D721Med (cell line): ENCODE data around the gene SP4.

Experiments used
- DNase-seq: peaks from one replicate; pipeline ENCODE4 v3.0.0; 2011; ENCODE audit warnings: low spot score; ENCODE audit not compliant: insufficient read length
- FAIRE-seq: peaks from 2 replicates; lab custom pipeline; 2011; peaks lifted over from hg19 to GRCh38; lab: Jason Lieb, UNC
- TF ChIP-seq, protein P1 (sequence below): IDR thresholded peaks from 2 replicates; pipeline ENCODE4 v1.5.1; 2012; ENCODE audit warnings: mild to moderate bottlenecking, control low read depth; ENCODE audit not compliant: insufficient read depth; ENCODE audit errors: missing control alignments

Gene SP4

DNA sequence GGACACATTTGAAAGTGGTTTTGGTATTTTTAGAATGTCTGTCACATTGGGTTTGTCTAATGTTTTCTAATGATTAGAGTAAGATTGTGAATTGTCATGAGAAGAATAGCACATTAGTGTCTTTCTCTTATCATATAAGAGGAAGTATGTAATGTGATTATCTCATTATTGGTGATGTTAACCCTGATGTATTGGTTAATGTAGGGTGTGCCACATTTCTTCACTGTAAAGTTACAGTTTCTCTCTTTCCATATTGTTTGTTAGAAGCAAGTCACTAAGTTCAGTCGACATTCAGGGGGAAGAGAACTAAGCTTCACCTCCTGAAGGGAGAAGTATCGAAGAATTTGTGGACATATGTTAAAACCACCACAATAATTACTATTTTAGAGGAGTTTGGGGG lies 58.6 kb downstream of the SP4 start:
- TF ChIP-seq, protein P1, sequence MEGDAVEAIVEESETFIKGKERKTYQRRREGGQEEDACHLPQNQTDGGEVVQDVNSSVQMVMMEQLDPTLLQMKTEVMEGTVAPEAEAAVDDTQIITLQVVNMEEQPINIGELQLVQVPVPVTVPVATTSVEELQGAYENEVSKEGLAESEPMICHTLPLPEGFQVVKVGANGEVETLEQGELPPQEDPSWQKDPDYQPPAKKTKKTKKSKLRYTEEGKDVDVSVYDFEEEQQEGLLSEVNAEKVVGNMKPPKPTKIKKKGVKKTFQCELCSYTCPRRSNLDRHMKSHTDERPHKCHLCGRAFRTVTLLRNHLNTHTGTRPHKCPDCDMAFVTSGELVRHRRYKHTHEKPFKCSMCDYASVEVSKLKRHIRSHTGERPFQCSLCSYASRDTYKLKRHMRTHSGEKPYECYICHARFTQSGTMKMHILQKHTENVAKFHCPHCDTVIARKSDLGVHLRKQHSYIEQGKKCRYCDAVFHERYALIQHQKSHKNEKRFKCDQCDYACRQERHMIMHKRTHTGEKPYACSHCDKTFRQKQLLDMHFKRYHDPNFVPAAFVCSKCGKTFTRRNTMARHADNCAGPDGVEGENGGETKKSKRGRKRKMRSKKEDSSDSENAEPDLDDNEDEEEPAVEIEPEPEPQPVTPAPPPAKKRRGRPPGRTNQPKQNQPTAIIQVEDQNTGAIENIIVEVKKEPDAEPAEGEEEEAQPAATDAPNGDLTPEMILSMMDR, result no peak
- DNase-seq, result no peak
- FAIRE-seq, result no peak

DNA sequence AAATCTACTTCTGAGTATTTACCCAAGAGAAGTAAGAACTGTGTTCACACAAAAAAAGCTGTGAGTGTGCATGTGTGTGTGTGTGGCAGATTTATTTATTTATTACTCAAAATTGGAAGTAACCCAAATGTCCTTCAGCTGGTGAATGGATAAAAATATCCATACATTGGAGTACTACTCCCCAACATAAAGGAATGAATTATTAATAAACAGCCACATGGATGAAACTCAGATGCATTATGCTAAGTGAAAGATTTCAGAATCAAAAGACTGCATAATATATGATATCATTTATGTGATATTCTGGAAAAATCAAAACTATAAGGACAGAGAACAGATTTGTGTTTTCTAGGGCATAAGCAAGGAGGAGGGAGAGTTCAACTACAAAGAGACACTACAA lies 67.8 kb downstream of the SP4 start:
- FAIRE-seq (no peak), DNase-seq (no peak)
- TF ChIP-seq, protein P1, result no peak

DNA sequence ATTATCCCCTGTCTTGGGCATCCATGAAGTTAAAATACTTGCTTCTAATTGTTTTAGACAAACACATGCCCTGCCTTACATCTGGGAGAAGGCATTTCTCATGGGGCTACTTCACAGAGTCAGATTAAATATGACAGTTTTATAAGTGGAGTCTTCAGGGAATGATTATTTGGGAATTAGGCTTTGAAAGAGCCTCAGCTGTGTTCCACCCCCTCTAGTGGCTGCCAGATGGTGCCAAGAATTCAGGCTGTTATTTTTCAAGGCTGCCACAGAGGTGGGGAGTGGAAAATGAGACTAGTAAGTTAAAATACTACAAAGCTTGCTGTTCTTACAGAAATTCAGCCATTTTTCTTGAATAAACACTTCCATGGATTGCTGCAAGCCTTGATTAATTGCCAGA lies 69.2 kb downstream of the SP4 start:
- TF ChIP-seq, protein P1, result no peak
- DNase-seq, result no peak
- FAIRE-seq, result no peak

DNA sequence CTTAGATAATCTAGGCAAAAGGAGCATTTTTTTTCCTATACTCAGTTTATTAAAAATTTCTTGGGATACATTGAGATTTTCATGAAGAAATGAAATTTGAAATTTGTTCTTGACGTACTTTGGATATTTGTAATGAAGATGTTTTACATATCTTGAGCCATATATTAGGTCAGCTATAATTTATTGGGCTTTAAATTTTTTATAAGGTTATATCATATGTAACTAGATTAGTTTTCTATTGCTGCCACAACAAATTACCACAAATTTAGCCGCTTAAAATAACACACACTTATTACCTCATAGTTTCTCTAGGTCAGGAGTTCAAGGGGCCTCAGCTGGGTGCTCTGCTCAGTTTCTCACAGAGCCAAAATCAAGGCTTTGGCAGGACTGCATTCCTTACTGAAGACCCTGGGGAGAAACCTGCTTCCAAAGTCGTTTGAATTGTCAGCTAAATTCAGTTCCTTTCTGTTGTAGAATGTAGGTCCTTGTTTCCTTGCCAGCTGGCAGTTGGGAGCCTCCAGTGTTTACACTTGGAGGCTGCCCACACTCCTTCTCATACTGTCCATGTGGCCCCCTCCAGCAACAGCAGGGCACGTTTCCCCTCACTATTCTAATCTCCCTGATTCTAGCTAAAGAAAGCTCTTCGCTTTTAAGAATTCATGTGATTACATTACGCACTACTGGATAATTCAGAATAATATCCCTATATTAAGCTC lies 72.4 kb downstream of the SP4 start:
- no peak for FAIRE-seq
- DNase-seq, result no peak
- TF ChIP-seq, protein P1, result no peak

DNA sequence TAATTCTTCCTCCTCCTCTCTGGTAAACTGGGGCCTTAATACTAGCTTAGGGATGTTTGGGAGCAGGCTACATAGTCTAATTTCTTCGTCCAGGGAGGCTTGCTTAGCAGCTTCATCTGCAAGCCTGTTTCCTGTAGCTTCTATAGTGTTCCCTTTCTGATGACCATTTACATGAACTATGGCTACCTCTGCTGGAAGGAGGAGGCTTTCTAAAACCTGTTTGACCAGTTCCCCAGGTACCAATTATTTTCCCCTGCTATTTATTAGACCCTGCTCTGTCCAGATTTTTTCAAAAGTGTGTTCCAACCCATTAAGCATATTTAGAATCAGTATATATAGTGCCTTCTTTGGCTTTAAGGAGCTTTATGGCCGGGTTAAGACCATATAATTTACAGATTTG lies 76.1 kb downstream of the SP4 start:
- DNase-seq (no peak), FAIRE-seq (no peak)
- TF ChIP-seq, protein P1, result no peak

DNA sequence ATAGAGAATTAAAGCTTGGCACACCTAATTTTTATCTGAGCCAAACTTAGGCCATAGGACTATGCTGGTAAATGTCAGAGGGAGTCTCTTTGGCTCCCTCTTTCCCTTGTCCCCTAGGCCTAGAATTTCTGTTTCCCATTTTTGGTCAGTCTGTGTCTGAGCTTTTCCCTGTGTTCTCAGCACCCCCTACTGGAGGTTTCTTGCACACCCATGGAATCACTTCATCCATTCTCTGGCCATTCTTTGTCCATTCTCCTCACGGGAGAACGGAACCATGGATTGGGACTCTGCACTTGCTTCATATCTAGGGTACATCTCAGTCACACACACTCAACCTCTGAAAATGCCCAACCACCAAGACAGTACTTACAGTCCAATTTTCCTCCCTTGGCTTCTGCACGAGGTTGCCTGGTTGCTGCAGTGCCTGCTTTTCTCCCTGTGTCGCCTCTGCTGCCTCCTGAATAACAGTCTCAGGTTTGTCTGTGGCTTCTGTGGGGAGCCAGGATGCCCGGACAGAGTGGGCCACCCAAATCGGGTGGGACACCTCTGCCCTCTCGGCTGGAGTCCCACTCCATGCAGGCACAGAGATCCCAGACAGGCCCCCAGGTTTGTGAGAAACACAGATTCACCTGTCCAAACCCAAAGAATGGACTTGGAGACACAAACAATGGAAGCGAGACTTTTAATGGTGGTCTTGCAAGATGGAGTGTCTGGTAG lies 79.9 kb downstream of the SP4 start:
- TF ChIP-seq, protein P1, result peak; percentile 62
- FAIRE-seq (no peak), DNase-seq (no peak)

DNA sequence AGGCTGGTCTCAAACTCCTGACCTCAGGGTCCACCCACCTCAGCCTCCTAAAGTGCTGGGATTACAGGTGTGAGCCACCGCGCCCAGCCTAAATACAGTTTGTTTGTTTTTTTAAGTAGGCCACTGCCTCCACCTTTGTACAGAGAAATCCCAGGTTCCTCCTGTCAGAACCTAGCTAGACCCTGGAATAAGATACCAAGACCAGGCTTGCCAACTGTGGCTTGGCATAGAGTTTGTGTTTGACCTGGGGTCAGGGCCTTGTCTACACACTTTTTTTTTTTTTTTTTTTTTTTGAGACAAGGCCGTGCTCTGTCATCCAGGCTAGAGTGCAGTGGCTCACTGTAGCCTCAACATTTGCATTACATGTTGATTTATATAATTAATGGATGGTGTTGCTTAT lies 80.7 kb downstream of the SP4 start:
- TF ChIP-seq, protein P1, result no peak
- DNase-seq, result no peak
- FAIRE-seq, result no peak
